Sciatic nerve (tissue), 2 donors: ENCODE results near the gene KCTD19. TPM values are rescaled to one million over a fixed set of nuclear protein-coding genes. Genes with fewer than 3 reads are reported as not detected.
"Not testable (repeated sequence)": the region's sequence is repeated elsewhere in the genome, so short reads cannot be mapped to it uniquely, and the experiment has no call there.

ENCODE experiments used
- ATAC-seq: fragments of 200-7000 bp; cut with Tn5 transposase; one replicate; pipeline ENCODE4 v1.9.1; 2020; ENCODE audit warnings: mild to moderate bottlenecking, moderate library complexity
- DNase-seq: peaks from one replicate; pipeline ENCODE4 v3.0.0-alpha.2; 2020; ENCODE audit warnings: low spot score
- intact Hi-C: fragments of 100-400 bp; cut with DNase I; formaldehyde crosslinking; loops from one replicate; pipeline ENCODE4 v1.14.2; 2022
- total RNA-seq: library from RNA; stranded (reverse); fragmentation: NEBNext Ultra II Directional; extraction: Animal tissue kit (Norgen Biotek cat#: 25700); gene quantifications from one replicate; pipeline ENCODE4 v1.2.1, GENCODE V29; 2021
- donor health status: DM: no; HTN: no; CAD: no.
- donor health status: DM: no; HTN: no; CAD: no.

The KCTD19 gene
- 0.53 TPM for total RNA-seq

DNA sequence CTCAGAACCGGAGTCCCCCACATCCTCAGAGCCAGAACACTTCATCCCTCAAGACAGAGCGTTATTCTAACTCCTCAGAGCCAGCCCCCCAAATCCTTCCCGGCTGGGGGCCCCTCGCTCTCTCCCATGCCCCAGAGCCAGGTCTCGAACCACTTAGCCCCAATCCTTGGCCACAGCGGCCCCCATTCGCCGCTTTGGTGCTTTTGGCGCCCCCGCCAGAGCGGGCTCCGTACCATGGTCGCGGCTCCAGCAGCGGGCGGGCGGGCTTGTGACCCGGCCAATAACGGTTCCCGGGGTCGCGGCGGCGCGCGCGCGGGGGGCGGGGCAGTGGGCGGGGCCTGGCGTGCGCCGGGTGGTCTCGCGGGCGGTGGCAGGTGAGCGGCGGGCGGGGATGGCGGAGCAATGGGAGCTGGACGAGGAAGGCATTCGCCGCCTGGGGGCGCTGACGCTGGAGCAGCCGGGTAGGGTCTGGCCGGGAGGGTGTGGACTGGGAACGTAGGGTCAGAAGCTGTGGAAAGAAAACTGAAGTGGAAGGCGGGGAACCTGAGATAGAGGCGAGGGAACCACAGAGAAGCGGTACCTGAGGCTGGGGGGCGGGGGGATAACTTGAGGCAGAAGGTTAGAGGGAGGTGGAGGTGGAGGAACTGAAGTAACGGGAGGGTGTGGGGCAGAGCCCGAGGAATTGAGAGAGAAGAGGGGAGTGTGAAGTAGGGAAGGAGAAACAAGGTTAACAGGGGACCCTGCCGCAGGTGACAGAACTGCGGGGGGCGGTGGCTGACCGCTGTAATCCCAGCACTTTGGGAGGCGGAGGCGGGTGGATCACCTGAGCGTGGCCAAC lies at the start of gene KCTD19, which contains the start of gene LRRC36:
Gene KCTD19, minus strand, starts transcription at position 270 of the 838 bp plus-strand sequence. Its CDS starts 34 bp downstream, at position 236.
Gene LRRC36, plus strand, starts transcription at position 344 of the 838 bp plus-strand sequence. Its CDS starts 48 bp downstream, at position 392.
- DNase-seq (peak; percentile 77), ATAC-seq (peak; percentile 81)
- intact Hi-C loops, result no loop called here

DNA sequence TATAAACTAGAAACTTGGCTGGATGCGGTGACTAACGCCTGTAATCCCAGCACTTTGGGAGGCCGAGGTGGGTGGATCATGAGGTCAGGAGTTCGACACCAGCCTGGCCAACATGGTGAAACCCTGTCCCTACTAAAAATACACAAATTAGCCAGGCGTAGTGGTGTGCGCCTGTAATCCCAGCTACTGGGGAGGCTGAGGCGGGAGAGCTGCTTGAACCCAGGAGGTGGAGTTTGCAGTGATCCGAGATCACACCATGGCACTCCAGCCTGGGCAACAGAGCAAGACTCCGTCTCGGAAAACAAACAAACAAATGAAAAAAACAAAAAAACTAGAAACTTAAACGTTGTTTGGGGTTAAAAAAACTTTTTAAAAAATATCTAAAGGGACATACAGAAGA lies 49.5 kb upstream of the KCTD19 start:
- intact Hi-C loops, DNase-seq, ATAC-seq: not testable (repeated sequence)

DNA sequence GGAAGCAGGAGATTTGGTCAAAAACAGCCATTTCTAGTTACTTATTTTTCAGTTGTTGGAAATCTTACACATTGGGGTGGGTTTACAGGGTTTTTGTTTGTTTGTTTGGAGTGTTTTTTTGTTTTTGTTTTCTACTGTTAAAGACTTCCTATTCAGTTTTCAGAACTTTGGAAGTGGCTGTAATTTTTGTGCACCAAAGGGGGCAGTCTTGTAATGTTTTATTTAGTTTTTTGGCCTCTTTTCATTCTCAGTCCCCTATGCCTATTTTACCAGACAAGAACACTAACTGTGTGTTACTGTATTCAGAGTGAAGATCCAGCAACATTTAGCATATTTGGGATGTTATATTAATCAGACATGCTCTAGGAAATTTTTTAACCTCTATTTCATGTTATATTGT lies 46.1 kb upstream of the KCTD19 start:
- peak; percentile 71 for ATAC-seq
- no peak for DNase-seq
- intact Hi-C loops, result no loop called here

DNA sequence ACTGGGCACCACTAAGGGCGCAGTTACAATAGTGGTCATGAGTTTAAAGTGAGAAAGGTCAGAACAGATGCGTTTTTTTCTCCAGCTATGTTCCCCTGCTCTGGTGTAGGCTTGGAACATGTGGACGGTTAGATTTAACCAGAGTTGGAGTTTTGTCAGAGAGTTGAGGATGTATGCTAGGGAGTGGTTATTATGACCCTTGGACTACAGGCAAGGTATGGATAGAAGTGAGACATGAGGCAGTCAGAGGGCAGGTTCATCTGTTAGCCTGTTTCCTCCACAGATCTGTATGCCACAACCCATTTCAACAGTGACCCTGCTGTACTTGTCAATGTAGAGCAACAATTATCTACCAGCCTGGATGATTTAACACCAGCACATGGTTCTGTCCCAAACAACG lies 44.1 kb upstream of the KCTD19 start:
- intact Hi-C loops, result no loop called here
- ATAC-seq, result no peak
- no peak for DNase-seq

DNA sequence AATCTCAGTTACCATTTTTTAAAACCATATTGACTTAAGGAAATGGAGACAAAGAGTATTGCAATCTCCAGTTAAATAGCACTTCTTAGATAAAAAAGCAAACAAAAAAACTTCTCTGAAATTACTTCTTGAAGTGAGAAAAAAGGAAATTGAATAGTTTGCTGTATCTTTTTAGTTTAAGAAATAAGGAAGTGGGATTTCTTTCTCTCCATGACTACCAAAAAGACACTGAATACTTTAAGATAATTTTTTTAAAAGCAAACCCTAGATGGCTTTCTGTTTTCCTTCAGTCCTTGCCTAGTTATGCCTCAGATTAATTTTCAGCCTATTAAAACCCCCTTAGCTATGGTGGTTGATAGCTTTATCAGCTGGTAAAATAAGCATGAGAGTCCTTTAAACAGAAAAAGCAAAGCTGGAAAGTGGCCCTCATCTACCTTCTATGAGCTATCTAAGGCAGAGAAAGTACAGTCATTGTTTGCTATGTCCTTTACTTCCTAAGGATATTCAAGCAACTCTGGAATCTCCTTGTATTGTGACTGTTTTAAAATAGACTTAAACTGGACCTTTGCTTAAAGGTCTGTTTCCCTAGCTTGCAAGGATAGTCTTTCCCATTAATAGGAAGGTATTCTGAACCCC lies 38.2 kb upstream of the KCTD19 start:
- ATAC-seq (no peak), DNase-seq (no peak)
- intact Hi-C loops, result no loop called here

DNA sequence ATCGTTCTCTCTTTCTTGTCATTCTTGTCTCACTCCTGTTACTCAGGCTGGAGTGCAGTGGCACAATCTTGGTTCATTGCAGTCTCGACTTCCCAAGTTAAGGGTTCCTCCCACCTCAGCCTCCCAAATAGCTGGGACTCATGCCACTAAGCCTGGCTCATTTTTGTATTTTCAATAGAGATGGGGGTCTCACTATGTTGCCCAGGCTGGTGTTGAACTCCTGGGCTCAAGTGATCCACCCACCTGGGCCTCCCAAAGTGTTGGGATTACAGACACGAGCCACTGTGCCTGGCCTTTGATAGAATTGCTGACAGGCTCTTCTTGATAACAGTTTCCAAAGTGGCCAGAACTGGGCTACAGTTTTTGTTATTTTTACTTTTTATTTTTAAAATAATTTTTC lies 34.5 kb upstream of the KCTD19 start:
- intact Hi-C loops, result no loop called here
- no peak for DNase-seq
- no peak for ATAC-seq

DNA sequence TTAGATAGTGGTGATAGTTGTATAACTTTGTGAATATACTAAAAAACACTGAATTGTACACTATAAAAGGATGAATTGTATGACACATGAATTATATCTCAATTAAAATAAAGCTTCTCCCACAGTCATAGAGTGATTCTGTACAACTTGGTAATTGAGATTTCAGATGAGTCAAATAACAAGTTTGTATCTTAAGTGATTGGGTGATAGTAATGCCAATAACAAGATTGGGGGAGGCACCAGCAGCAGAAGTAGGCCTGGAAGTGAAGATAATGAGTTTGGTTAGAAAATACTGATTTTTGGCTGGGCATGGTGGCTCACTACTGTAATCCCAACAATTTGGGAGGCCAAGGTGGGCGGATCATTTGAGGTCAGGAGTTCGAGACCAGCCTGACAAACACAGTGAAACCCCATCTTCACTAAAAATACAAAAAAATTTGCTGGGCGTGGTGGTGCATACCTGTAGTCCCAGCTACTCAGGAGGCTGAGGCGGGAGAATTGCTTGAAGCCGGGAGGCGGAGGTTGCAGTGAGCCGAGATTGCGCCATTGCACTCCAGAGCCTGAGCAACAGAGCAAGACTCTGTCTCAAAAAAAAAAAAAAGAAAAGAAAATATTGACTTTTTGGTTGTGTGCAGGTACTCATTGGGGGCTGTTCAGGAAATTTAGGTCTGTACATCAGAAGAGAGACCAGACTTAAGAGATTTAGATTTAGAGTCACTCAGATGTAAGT lies 33.2 kb upstream of the KCTD19 start:
- intact Hi-C loops, ATAC-seq, DNase-seq: not testable (repeated sequence)

DNA sequence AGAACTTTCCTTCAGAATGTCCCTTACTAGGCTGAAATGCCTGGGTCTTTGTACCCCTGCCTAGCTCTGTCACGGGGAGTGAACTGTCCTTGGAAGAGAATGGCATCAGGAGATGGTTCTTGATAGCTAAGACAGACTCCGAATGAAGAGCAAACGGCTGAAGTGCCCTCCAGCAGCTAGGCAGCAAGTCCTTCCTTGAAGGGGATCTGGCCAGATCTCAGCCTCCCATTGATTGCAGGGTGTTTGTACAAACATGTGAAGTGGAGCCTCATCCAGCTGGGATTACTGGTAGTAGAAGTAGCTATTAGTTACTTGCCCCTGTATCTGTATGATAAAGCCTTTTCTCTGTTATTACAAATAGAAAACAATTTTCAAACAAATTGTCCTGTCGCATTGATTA lies 31.0 kb upstream of the KCTD19 start:
- intact Hi-C loops, result no loop called here
- ATAC-seq, result no peak

DNA sequence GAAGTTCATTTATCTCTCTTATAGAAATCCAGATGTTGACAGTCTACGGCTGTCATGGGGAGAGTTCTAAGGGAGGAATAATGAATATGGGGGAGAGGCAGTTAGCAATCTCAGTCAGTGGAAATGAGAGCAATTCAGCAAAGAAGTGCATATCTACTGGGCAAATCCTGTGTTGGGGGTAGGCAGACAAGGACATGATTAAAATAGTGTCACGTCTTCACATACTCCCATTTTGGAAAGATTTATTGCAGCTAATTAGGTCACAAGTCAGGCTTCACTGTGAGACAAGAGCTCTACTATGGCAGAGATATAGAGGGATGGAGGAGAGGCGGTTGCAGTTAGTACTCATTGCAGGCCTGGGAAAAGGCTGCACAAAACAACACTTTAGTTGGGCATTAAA lies 29.9 kb upstream of the KCTD19 start:
- intact Hi-C loops, result no loop called here
- no peak for DNase-seq

More for the DNA sequence above, 31.0 kb upstream of the KCTD19 start:
- DNase-seq, result no peak

DNA sequence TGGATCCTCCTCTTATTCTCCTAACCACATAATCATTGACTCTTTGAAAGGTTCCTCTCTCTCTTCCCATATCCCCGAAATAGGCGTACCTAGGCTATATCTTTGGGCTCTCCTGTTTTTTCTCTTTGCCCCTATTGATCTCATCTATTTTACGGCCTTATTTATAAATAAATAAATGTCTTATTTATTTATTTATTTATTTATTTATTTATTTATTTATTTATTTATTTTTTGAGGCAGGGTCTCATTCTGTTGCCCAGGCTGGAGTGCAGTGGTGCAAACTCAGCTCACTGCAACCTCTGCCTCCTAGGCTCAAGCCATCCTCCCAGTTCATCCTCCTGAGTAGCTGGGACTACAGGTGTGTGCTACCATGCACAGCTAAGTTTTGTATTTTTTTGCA lies 25.9 kb upstream of the KCTD19 start:
- DNase-seq, ATAC-seq, intact Hi-C loops: not testable (repeated sequence)

More for the DNA sequence above, 29.9 kb upstream of the KCTD19 start:
- no peak for ATAC-seq

DNA sequence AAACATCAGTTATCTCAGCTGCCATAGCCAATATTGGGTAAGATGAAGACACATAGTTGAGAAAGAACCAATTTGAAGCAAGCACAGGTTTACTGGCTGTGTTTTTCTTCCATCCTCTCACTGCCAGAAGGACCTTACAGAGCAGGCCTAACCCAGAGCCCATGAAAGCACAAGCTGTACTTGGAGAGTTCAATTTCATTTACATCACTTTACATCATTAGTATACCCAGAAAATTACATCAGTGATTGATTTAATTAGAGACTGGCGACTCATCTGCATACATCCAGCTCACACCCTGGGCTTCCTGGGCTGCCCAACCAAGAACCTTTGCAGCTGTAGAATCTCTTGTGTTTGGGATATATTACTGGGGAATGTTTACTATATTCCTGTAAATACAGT lies 23.8 kb upstream of the KCTD19 start:
- intact Hi-C loops, result no loop called here
- DNase-seq, result no peak
- no peak for ATAC-seq

DNA sequence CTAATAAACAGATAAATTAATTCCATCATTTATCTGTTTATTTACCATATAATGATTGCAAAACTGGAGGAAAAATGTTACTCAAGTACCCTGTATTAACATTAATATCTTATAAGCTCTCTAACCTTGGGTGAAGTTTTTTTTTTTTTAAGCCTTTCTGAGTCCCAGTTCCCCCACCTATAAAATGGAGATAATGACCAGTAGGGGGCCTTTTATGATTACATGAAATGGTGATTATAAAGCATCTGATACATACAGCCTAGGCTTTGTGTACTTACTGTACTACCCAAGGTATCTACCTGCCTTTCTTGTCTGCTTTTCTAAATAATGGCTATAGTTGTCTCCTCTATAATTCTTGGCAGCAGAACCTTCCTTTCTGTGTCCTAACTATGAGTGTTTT lies 22.6 kb upstream of the KCTD19 start:
- DNase-seq (no peak), ATAC-seq (no peak)
- intact Hi-C loops, result no loop called here

DNA sequence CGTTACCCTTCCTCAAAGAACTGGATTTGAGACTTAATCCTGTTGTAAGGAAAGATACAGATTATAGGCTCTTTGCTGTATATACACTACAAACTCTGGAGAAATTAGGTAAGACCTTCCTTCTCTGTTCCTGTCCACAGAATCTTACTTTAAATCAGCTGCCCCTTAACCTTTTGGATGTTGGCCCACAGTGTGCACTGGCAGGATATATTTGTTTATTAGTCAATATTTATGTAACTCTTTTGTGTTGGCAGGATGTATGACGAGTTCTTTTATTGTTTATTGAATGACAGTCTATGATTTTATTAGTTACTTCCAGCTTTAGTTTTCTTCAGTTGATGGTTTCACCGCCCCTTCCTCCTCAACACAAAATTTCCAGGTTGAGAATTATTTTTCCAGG lies 19.8 kb upstream of the KCTD19 start:
- ATAC-seq, result no peak
- DNase-seq, result no peak
- intact Hi-C loops, result no loop called here

DNA sequence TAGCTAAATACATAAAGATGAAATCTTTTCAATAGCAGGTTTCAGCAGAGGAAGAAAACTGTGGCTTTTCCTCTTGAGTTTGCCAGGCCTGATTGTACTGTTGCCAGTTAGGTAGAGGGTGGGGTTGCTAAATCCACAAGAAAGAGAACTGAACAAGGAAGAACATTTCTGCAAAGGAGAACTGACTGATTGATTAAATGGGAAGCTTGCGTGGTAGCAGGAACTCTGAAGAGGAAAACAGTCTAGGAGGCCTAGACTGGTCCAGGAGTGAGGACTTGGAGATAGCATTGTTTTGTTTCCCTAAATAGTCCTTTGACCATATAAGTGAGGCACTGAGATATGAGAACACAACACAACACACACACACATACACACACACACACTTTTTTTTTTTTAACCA lies 18.9 kb upstream of the KCTD19 start:
- ATAC-seq (no peak), DNase-seq (no peak)
- intact Hi-C loops, result no loop called here

DNA sequence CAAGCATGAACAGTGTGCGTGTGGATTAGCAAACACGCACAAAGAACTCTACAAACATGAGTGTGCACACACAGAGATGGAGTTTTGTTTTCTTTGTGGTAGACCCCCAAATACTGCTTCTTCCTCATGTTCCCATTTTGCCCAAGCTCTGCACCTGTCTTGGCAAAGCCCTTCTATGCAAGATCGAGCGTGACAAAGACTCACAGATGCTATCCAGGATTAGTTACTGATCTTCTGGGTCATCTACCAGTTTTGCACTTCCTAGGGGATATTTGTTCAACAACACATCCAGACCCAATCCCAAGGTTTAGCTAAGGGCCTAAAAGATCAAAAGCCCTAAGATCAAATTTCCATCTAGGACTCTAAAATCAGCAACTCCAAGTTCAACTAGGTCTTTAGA lies 16.1 kb upstream of the KCTD19 start:
- DNase-seq (no peak), ATAC-seq (no peak)
- intact Hi-C loops, result loop anchor here (2.0 kb wide), 1 partner anchor 50 kb away; no protein-coding TSS in a partner anchor

DNA sequence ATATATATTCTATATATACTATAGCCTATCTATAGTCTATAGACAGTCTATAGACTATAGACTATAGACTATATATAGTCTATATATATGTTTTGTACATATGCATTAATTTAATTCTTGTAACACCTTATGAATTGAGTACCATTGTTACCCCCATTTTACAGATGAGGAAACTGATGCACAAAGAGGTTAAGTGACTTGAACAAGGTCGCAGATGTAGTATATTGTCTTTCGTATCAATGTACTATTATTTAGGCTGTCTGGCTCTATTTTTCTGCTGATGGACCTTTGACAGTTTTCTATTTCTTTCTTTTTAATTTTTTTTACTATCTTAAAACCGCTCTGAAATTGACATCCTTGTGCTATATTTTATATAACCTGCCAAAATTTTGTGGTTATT lies 14.7 kb upstream of the KCTD19 start:
- DNase-seq (no peak), ATAC-seq (no peak)
- intact Hi-C loops, result no loop called here

DNA sequence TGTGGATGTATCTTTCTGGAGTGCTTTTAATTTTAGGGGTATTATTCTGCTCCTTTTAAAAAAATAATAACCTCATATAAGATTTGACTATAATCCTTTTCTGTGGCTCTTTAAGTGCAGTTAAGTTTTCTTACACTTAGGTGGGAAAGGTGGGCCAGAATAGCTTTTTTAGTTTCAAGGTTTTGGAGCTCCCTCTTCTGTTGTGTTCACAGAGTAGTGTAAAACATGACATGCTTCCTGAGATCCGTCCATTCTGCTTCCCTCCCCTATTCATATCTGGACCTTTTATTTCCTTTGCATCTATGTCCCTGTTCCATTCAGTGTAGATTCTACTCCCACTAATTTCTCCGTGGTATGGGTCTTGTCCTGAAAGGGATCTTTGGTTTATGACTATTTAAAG lies 12.9 kb upstream of the KCTD19 start:
- no peak for ATAC-seq
- intact Hi-C loops, result no loop called here
- DNase-seq, result no peak

DNA sequence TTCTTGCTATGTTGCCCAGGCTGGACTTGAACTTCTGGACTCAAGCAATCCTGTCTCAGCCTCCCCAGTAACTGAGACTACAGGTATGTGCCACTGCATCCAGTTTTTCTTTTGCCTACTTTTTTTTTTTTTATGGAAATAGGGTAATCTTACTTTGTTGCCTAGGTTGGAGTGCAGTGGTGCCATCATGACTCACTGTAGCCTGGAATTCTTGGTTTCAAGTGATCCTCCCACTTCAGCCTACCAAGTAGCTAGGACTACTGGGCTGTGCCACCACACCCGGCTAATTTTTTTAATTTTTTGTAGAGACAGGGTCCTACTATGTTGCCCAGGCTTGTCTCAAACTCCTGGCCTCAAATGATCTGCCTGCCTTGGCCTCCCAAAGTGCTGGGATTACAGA lies 10.1 kb upstream of the KCTD19 start:
- intact Hi-C loops, result no loop called here
- ATAC-seq, result no peak
- no peak for DNase-seq

DNA sequence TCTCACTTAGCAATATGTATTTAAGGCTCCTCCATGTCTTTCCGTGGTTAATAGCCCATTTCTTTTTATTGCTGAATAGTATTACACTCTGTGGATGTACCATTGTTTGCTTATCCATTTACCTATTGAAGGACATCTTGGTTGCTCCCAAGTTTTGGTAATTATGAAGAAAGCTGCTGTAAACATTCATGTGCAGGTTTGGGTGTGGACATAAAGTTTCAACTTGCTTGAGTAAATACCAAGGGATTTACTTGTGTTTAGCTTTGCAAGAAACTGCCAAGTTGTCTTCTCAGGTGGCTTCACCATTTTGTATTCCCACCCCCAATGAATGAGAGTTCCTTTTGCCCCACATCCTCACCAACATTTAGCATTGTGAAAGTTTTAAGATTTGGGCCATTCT lies 9.6 kb upstream of the KCTD19 start:
- no peak for DNase-seq
- intact Hi-C loops, result no loop called here

DNA sequence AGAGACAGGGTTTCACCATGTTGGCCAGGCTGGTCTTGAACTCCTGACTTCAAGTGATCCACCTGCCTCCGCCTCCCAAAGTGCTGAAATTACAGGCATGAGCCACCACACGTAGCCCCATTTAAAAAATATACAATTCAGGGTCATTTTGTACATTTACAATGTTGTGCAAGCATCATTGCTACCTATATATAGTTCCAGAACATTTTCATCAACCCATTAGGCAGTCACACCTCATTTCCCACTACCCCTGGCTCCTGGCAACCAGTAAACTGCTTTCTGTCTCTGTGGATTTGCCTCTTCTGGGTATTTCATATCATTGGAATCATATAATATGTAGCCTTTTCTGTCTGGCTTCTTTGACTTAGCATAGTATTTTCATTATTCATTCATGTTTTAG lies 6.8 kb upstream of the KCTD19 start:
- DNase-seq (no peak), ATAC-seq (no peak)
- intact Hi-C loops, result no loop called here

More for the DNA sequence above, 9.6 kb upstream of the KCTD19 start:
- no peak for ATAC-seq
